GM18861 (cell line): ENCODE data around the gene KAT2A.

Experiments
- ATAC-seq: cut with Tn5 transposase; IDR thresholded peaks from one replicate; pipeline ENCODE4 v1.9.1; 2021; ENCODE audit not compliant: unreplicated experiment

The KAT2A gene

DNA sequence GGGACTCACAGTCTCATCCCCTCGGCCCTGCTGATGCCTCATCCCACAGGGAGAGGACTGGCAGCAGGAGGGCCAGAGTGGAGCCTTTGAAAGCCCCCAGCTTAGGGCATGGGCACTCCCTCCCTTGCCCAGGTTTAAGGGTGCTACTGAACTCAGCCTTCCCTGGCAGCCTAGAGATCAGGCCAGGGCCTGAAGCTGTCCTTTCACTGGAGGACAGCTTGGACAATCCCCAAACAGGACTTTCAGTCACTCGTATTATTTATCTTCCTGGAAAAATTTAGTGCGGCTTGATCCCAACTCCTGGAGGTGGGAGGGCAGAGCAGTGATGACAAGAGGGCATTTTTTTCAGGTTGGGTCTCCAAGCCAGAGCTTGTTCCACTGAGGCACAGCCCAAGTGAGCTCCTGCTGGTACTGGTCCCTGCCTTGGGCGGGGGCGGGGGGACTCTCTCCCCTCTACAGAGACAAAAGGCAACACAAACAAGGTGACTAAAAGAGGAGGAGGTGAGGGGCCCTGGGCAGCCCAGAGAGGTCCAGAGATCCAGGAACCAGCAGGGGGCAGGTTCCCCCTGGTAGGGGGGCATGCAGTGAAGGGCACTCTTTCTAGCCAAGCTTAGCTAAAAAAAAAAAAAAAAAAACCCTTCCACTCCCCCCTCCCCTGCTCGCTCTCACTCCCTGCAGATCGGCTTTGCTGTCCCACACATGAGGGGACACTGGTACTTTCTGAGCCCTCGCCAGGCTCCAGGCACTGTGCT is 24.6 kb downstream of the KAT2A start:
- ATAC-seq: no peak

DNA sequence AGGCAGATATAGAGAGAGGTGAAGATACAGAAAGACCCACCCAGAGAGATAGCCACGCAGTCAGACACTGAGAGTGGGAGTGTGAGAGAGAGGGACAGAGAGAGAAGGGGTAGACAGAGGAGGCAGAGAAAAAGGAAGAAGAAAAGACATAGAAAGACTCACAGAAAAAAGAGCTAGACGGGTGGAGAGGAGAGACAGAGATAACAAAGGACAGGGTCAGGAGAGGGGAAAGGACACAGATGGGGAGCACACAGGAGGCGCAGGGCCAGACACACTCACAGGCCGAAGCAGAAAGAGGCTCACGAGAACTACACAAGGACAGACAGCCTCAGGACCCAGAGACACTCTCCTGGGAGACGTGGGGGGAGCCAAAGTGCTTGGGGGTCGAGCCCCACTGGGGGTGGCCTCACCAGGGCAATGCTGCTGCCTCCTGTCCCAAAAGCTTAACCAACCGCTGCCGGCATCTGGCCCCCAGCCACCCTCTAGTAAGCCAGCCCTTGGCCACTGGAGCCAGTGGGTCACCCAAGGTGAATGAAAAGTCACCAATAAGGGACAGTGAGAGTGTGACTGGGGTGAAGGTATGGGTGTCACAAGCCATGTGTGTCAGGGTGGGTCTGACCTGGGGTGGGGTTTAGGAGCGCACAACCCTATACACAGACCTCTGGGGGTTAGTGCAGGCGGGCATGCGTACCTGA is 26.6 kb downstream of the KAT2A start:
- ATAC-seq: no peak

DNA sequence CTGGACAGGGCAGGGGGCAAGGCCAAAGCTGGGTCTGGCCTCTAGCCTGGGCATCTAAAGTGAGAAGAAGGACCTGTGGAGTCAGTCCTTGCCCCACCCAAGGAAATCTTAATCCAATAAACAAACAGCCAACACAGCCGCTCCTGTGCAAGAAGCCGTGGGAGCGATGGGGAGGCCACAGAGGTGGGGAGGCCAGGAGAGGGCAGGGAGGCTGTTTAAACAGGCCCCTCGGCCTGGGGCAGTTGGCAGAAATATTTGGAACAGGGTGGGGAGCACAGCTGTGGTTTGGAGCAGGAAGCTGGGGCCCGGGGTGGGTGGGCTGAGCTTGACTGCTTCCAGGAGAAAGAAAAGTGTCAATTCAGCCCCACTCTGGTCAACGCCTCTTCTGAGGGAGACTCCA is 28.2 kb downstream of the KAT2A start:
- no peak for ATAC-seq

DNA sequence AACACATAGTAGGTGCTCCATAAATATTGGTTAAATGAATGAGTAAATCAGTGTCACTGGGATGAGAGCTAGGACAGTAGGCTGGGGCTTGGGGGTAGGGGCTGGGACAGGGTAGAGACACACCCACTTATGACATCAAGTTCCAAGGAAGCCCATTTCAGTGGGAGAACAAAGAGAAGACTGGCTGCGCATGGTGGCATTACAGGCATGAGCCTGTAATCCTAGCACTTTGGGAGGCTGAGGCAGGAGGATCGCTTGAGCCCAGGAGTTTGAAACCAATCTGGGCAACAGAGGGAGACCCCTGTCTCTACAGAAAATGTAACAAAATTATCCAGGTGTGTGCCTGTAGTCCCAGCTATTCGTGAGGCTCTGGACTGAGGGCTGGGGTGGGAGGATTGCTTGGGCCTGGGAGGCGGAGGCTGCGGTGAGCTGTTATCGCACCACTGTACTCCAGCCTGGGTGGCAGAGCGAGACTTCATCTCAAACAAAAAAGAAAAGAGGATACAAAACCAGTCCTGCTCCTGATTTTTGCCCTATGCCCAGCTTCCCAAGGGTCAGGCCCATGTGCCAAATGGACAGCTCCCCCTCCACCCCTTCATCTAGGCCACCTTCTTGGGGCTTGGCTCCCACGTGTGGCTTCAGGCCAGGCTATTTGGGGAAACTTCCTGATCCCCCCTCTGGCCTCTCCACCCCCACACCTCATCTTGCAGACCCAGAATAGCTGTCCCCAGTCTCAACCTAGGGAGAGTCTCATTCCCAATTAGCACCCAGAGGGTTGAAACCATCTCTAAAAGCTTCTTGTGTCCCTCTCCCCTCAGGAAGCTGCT is 30.0 kb downstream of the KAT2A start:
- no peak for ATAC-seq

DNA sequence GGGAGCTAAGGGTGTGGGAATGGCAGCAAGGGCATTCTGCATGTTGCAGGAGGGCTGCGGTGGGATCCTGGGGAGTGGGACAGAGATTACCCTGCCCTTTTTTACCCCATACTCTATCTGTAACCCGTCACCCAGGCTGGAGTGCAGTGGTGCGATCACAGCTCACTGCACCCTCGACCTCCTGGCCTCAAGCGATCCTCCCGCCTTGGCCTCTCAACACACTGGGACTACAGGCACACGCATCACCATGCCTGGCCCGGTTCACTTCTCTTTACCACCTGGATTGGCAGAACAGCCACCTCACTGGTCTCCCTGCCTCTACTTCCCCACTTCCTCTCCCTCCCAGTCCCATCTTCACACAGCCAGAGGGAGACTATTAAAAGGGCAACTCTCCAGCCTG is 32.4 kb downstream of the KAT2A start:
- no peak for ATAC-seq

DNA sequence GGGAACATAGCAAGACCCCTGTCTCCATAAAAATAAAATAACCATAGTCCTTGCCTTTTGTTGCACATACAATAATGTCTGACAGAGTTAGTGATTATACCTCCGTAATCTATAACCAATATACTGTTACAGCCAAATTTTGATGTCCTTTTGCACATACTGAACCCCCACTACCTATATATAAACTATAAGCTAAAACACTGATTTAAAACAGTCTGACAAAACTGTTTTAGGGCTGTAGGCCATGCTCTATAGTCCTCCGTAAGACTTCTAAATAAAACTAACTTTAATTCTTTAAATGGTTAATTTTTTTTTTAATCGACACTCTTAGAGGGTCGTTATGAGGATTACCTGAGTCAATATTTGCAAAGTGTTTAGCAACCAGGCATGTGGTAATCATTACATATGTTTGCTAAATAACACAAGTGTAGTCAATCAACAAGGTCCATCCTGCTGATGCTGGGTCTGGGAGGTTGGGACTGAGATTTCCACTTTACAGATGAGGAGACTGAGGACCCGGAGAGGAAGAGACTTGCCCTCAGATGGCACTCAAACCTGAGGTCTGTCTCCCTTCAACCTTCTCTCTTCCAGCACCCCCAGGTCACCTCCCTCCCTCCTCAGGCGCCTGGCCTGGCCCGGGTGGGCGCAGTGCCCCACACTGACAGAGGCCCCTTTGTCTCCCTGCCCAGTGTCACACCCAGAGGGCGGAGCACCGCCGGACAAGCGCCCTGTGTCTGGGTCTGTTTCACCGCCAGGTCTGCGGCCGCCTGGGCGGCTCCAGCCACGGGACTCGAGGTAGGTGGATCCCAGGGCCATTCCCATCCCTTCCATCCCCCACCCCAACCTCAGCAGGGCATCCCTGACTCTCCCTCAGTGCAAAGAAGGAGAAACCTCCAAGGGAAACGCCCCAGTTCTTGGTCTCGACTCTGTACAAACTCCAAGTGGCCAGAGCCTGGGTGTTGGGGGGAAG is 33.1 kb downstream of the KAT2A start:
- ATAC-seq: no peak

DNA sequence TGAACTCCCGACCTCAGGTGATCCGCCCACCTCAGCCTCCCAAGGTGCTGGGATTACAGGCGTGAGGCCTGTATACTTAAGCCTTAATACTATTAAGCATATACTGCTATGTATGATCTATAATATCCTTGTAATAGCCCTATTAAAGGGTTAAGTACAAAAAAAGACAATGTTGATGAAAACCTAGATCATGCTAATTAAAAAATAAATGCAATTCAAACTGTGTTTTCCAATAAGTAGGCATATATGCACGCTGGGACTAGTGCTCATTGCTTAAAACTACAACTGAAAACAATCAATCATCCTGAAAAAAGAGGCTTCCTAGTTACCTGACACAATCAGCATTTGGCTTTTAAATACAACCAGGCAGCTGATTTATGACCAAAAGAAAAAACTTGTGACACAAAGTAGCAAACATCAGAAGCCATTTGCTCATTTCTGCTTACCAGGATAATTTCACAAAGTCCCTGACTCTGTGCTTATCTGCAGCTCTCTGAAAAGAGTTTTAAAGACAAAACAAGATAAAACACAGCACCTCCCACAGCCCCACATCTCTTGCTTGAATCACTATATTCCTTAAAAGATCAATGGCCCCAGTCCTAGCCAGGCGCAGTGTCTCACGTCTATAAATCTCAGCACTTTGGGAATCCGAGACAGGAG is 34.0 kb downstream of the KAT2A start:
- no peak for ATAC-seq

DNA sequence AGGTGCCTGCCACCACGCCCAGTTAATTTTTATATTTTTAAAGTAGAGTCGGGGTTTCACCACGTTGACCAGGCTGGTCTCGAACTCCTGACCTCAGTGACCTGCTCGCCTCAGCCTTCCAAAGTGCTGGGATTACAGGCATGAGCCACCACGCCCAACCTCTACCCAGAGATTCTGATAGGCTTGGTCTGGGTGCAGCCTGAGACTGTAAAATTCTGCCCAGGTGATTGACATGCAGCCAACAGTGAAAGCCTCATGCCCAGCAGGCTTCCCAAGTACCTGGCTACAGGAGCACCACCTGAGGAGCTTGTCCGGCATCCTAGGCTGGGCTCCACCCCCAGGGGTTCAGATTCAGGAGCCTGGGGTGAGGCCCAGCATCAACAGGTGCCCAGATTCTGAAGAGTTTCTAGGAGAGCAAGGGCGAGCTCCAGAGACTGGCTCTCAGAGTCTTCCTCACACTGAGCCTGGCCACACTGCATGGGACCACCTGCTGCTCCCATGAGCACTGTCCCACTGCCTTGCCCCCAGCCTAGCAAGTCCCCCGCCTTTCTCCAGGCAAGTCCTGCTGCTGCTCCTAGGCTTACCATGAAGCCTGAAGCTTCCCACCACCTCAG is 39.5 kb downstream of the KAT2A start:
- no peak for ATAC-seq

DNA sequence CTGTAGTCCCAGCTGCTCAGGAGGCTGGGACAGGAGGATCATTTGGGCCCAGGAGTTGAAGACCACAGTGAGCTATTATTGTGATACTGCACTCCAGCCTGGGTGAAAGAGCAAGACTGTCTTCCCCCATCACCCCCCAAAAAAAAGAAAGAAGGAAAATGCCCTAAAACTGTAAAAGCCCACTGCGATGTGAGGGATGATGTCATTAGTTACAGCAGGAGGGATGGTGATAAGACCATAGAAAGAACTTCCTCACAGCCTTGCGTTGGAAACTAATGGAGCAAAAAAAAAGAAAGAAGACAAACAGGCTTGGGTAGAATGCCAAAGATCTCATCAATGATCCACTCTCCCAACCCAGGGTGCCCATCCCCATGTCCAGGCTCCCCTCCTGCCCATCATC is 41.6 kb downstream of the KAT2A start:
- ATAC-seq: no peak

DNA sequence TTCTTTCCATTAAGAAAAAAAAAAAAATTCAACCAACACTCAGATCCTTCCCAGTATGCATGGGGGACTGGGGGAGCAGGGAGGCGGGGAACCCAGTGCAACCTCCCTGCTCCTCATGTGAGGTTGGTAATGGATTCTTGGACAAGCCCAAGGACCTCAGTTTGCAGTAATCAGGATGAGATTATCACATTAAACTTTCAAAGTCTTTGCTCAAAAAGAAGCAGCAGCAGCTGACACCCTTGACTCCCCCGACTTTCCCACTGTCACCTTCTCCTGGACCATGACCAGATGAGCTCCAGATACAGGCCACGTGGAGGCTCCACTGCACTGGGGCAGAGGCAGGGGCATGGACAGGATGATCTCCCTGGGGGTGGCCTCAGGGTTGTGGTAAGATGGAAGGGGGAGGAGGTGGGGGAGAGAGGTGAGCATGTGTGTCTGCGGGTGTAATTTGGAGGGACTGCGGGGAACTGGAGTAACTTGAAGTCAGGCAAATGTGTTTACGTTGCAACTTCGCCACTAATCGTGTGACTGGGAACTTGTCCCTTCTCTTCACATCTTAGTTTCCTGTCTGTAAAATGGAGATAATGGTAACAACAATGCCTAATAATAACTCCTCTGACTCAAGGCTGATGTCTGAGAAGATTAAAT is 42.6 kb downstream of the KAT2A start:
- ATAC-seq: no peak

DNA sequence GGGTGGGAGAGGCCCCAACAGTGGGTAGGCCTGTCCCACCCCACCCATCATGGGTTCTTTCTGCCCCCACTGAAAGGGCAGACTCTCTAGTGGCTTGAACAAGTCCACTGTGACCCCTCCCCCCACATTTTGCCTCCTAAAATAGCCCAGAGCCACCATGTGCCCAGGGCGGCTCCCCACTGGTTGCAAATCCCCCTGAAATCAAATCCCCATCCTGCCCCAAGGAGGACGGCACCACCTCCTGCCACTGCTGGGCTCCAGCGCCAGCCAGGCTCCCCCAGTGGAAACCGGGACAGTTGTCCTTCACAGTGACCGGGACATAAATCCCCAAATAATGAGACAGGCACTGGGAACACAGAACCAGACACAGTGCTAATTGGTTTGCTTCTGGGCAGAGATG is 43.4 kb downstream of the KAT2A start:
- no peak for ATAC-seq

DNA sequence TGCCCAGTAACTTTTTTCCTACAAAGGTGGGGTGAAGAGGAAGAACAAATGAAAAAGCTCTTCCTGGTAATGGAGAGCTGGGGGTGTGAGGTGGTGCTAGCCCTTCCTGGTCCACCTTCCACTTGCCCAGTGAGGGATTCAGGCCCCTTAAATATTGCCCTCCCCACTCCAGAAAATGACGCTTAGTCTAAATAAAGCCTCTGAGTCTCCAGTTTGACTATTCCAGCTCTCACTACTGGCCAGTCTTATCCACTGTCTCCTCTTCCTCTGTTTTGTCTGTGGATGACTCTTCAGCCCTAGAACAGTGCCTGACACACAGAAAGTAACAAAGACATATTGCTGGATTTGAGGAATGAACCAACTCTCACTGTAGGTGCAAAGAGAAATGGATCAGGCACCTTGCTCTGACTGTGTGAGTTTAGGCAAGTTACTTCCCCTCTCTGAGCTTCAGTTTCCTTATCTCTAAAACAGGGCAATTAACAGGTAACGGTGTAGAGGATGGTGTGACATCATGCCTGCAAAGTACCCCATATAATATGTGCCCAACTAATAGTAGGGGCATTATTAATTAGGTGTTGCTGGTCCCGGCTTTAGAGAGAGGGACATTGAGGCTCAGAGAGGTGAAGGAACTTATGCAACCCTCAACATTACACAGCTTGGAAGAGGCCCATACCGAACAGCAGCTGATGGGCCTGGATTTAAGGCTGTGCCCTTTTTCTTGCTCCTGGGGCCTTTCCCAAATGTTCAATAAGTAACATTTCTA is 44.2 kb downstream of the KAT2A start:
- no peak for ATAC-seq

DNA sequence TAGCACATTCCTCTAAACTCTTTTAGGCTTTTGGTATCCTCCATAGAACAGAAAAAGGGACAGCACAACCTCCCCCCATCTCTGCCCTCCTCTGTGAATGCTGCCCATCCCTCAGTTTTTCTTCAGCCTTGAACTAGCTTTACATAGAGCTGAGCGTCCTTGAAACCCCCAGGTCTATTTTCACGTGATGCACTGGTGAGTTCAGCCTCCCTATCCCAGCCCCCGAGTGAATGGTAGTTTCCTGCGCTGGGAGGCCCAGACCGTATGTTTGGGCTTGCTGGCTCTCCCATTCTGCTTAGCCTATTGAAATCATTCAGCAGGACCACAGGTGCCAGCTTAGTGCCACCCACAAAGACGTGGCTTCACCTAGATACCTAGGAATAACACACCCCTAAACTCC is 45.4 kb downstream of the KAT2A start:
- ATAC-seq: no peak

DNA sequence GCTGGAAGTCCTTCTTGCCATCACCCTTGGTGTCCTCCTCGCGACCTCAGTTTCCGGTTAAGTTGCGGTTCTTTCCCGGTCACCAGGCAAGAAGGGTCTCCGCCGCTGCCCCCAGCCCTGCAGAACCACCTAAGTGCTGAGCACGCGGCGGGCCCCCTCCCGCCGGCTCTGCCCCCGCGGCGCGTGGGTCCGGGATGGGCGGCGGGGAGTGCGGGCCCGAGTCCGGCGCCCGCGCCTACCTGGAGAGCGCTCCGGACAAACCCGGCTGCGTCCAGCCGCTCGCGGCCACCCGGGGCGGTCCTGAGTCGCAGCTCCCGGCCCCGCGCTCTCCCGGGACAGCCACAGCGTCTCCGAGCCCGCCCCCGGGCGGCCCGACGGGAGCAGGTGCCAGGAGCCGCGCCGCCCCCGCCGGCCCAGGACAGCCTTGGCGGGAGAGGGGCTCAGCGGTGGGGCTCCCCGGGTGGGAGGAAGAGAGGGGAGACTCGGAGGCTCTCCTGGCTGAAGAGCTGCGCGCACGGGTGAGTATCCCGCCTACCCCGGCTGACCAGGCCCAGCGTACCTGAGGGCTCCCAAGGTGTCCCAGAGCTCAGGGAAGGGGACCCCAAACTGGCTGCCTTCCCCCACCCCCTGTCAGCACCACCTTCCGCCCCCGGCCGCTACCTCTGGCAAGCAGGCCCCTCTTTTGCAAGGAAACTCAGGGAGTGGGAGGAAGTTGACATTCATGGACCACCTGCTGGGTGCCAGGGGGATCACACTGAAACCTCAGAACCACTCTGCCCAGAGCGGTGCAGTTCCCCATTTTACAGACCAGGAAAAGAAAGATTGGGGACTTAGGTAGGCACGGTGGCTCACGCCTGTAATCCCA is 48.6 kb downstream of the KAT2A start:
- no peak for ATAC-seq

DNA sequence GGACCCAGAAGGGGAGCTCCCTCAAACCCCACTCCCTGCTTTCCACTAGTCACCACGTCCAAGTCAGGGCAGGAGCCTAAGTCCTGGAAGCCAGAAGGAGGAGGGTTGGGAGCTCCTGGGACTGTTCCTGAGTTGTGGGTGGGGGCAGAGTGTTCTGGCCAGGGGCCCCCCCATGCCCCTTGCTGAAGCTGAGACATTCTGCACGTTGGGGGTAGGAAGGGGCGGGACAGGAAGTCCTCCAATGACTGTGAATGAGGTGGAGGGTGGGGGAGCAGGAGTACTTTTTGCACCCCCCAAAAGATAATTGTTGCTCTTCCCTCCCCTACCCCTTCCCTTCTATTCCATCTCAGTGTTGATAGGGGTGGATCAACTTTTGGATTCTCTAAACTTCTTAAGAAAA is 49.4 kb downstream of the KAT2A start:
- no peak for ATAC-seq

DNA sequence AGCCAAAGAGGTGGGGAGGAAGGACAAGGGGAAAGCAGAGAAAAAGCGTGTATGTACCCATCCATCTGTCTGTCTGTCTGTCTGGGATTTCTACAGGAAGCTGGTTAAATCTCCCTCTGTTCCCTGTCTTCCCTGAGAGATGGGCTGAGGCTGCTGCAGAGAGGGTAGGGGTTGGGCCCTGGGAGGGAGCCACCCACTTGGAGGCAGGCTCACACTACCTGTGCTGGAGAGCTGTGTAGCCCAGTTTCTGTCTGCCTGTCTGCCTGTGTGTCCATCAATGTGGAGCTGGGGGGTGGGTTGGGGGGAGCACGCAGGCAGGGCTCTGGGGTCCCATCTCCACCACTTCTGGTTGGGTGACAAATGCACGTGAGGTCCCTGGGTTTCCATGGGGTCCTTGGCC is 52.2 kb downstream of the KAT2A start:
- no peak for ATAC-seq

DNA sequence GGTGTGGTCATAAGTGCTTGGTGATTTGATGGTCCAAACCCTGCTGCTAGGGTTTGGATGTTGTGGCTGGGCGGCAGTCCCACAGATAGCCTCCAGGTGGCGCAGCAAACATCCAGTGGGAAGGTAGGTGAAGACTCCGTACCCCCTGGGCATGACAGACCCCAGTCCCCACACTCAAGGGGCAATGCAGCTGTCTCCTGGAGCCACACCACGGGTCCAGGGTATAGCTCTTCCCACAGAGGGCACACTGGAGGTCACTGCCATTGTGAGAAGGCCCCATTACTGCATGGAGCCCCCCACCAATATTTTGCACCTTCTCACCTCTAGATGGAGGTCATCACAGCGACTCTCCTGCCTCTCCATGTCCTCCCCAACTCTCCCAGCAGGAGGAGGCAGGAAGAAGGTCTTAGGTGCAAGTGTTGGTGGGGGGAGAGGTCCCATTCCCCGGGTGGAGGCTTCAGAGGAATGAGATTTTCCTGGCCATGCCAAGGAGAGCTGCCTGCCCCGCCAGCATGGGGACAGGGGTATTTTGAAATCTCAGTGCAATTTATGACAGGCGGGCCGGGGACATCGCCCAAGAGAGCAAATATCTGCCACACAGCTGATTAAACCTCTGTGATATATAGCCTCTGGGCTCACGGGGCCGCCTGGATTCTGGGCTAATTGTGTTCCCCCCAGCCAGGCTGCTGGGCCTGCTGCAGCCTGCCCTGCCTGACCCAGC is 53.6 kb downstream of the KAT2A start:
- ATAC-seq: no peak
